Measurements from ENCODE around the gene SPATA2L. TPM values are rescaled to one million over a fixed set of nuclear protein-coding genes. Genes with fewer than 3 reads are reported as not detected.

Gene SPATA2L
- total and polyA plus RNA-seq, 2 of the 8 experiments (the other 6 are each of a cell fraction or from before 2014, with no cell fraction given) = 9.3 to 12.5 TPM

DNA sequence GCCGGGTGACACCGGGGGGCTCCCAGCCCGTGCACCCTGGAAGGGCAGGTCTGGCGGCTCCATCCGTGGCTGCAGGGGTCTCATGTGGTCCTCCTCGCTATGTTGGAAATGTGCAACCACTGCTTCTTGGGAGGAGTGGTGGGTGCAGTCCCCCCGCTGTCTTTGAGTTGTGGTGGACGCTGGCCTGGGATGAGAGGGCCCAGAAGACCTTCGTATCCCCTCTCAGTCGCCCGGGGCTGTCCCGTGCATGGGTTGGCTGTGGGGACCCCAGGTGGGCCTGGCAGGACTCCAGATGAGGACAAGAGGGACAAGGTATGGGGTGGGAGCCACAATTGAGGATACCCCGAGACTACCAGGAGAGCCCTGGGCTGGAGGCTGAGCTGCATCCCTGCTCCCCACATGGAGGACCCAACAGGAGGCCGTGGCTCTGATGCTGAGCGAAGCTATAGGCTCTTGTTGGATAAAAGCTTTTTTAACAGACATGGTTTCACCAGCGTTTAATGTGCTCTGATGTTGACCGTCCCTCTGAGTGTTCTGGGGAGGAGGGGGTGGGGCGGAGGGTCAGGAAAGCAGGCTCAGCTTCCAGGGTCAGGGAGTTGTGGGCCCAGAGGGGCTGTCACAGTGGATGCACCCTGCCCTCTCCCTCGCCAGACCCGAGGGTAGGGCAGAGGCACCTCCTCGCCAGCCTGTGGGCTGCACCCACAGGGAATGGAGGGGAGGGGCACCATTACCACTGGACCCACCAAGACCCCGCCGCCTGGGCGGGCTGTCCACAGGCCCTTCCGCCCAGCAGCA is 5.4 kb downstream of the SPATA2L start:
- ChIA-PET POLR2A (ENCODE audit: partially characterized antibody) (interaction anchor here (0.6 to 6.6 kb wide), 10 partner anchors 10 to 221 kb away, joined by 3 to 36 read pairs (median 4); partner anchors contain the start of genes CDK10 and CPNE7), CTCF (ENCODE audit: partially characterized antibody) (interaction anchor here (0.7 to 2.0 kb wide), 5 partner anchors 9 to 214 kb away, joined by 3 to 6 read pairs (median 4); partner anchors contain the start of gene CDK10)
- Histone ChIP-seq H2BK12ac (ENCODE audit: low read depth, low read length) (no peak overlapping the region), H3K27me3 (replicated peaks in 1 of 4; ENCODE audit: control insufficient read depth in 3 of 4, extremely low read depth in 1 of 4, insufficient read depth in 3 of 4, low read length in 3 of 4) (no peaks in the 10 kb centered on the region), H2AFZ (ENCODE audit: low read length) (no peak overlapping the region), H2AK5ac (ENCODE audit: low read depth, low read length) (no peak overlapping the region), H4K20me1 (replicated peaks in 1 of 2; ENCODE audit: control insufficient read depth in 1 of 2, insufficient read depth in 2 of 2, low read length in 2 of 2) (peaks cover 0 to 26% of the 10 kb centered on the region in 2 experiments), H3K23me2 (ENCODE audit: low read depth, low read length) (peaks cover 10% of the 10 kb centered on the region; the same call in 1 of the 2 replicates), H2BK120ac (replicated peaks; ENCODE audit: low read depth, low read length) (no peak overlapping the region), H3K9me3 (ENCODE audit: insufficient read depth in 2 of 2, low read depth in 1 of 2, low read length in 1 of 2) (no peaks in the 10 kb centered on the region), H3K14ac (ENCODE audit: insufficient read length) (no peak overlapping the region), H4K5ac (ENCODE audit: insufficient read length, low read depth, low read length) (no peak overlapping the region), H2BK20ac (ENCODE audit: low read length) (no peak overlapping the region), H3K4me3 (ENCODE audit: extremely low read depth in 1 of 4, insufficient read depth in 2 of 4, low read depth in 3 of 4, low read length in 4 of 4) (no peak overlapping the region), H3K79me2 (ENCODE audit: control insufficient read depth in 1 of 2, insufficient read depth in 2 of 2, low read length in 2 of 2) (no peaks in the 10 kb centered on the region), H3K9ac (replicated peaks in 1 of 4; ENCODE audit: extremely low read depth in 1 of 4, low read depth in 3 of 4, low read length in 3 of 4) (no peak overlapping the region), H3K18ac (ENCODE audit: extremely low read depth, low read length) (no peak overlapping the region), H2BK5ac (ENCODE audit: low read depth, low read length) (no peak overlapping the region; the same call in 1 of the 2 replicates), H3K79me1 (ENCODE audit: low read depth, low read length) (no peaks in the 10 kb centered on the region), H2BK15ac (ENCODE audit: low read length) (no peak overlapping the region), H3K4me1 (replicated peaks in 1 of 4; ENCODE audit: control insufficient read depth in 3 of 4, insufficient read depth in 4 of 4, low read length in 3 of 4) (peaks cover 0 to 11% (median 5%) of the 10 kb centered on the region in 4 experiments; a peak in 5 of 7 replicates), H3K23ac (ENCODE audit: insufficient read length) (no peak overlapping the region), H3K4me2 (ENCODE audit: insufficient read depth in 1 of 2, low read depth in 2 of 2, low read length in 2 of 2) (no peak overlapping the region), H3K36me3 (ENCODE audit: control insufficient read depth in 2 of 4, insufficient read depth in 4 of 4, low read length in 3 of 4) (peaks cover 3 to 40% (median 15%) of the 10 kb centered on the region in 4 experiments; a peak in 7 of 8 replicates), H3K27ac (ENCODE audit: low read depth, low read length) (no peak overlapping the region), H4K8ac (ENCODE audit: extremely low read depth, insufficient read depth, low read length) (peak overlapping the region; percentile 59; the same call in 1 of the 2 replicates), H3K4ac (replicated peaks; ENCODE audit: insufficient read length, low read depth, low read length) (no peak overlapping the region), H4K91ac (replicated peaks; ENCODE audit: insufficient read length, low read length) (no peak overlapping the region), H3K56ac (replicated peaks; ENCODE audit: insufficient read length, low read depth, low read length) (no peak overlapping the region)
- 87% methylated on average over 21 of the region's 25 CpGs; no CpG with 5 or more reads in 1 of the 2 experiments for WGBS, 2 experiments (ENCODE audit: extremely low coverage in 1 of 2, insufficient coverage in 1 of 2, insufficient read length in 1 of 2, insufficient replicate concordance in 2 of 2, low coverage in 1 of 2, low lambda C conversion rate in 2 of 2, missing lambda C conversion rate in 1 of 2)
- FAIRE-seq = no peak
- DNase-seq (ENCODE audit: low read depth in 1 of 2, low spot score in 2 of 2) = no peak
- no peak for TF ChIP-seq JUND (IDR thresholded peaks at IDR 0.05; ENCODE audit: low read length)

Data from H1 (cell line).